ENCODE results near the gene TFCP2L1. TPM values are rescaled to one million over a fixed set of nuclear protein-coding genes. Genes with fewer than 3 reads are reported as not detected.

TFCP2L1 gene
- total RNA-seq, 1 donor from 2014 or later, result 0.05 TPM

DNA sequence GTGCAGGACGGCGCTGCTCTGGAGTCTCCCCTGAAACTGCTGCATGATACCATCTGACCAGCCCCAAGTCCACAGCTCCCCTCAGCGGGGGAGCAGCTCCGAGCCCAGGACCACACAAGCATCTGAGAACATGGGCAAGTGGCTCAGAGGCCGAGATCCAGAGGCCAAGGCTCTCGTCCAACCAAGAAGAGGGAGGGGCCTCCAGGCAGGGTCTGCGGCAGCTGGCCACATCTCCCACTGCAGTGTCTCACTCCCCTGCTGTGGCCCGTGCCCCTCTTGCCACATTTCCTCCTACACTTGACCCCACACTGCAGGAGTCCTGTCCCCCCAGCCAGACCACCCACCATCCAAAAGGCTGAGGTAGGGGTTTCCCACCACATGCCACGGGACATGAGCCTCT lies 50.2 kb downstream of the TFCP2L1 start:
- Histone ChIP-seq H3K4me1 (ENCODE audit: insufficient read depth, low read length) (peaks cover 8% of the 10 kb centered on the region), H3K36me3 (ENCODE audit: insufficient read depth, low read length) (no peaks in the 10 kb centered on the region), H3K9me3 (ENCODE audit: insufficient read depth, low read depth, low read length) (no peaks in the 10 kb centered on the region), H3K27me3 (ENCODE audit: insufficient read depth, low read length) (no peaks in the 10 kb centered on the region), H3K27ac (ENCODE audit: low read depth, low read length) (no peak overlapping the region), H3K79me2 (ENCODE audit: insufficient read depth, low read length) (no peaks in the 10 kb centered on the region), H4K20me1 (ENCODE audit: insufficient read depth, low read length) (no peaks in the 10 kb centered on the region), H3K4me3 (ENCODE audit: insufficient read depth, low read depth, low read length) (no peak overlapping the region), H3K4me2 (ENCODE audit: low read length) (no peak overlapping the region), H3K9ac (ENCODE audit: low read length) (no peak overlapping the region), H2AFZ (ENCODE audit: low read depth, low read length) (no peak overlapping the region)
- Mint-ChIP-seq H3K27ac (ENCODE audit: unreplicated experiment) (no peak overlapping the region), H3K4me3 (ENCODE audit: unreplicated experiment) (no peak overlapping the region), H3K27me3 (ENCODE audit: low read depth, unreplicated experiment) (peaks cover 61% of the 10 kb centered on the region), H3K36me3 (ENCODE audit: low read depth, unreplicated experiment) (no peaks in the 10 kb centered on the region), H3K9me3 (ENCODE audit: unreplicated experiment) (no peaks in the 10 kb centered on the region), H3K4me1 (ENCODE audit: low read depth, unreplicated experiment) (no peaks in the 10 kb centered on the region)
- FAIRE-seq (no peak), DNase-seq (ENCODE audit: low read depth) (no peak)
- TF ChIP-seq EZH2 (IDR thresholded peaks at IDR 0.05; ENCODE audit: insufficient read depth, low read length), result no peak
- TF ChIP-seq, protein P1, sequence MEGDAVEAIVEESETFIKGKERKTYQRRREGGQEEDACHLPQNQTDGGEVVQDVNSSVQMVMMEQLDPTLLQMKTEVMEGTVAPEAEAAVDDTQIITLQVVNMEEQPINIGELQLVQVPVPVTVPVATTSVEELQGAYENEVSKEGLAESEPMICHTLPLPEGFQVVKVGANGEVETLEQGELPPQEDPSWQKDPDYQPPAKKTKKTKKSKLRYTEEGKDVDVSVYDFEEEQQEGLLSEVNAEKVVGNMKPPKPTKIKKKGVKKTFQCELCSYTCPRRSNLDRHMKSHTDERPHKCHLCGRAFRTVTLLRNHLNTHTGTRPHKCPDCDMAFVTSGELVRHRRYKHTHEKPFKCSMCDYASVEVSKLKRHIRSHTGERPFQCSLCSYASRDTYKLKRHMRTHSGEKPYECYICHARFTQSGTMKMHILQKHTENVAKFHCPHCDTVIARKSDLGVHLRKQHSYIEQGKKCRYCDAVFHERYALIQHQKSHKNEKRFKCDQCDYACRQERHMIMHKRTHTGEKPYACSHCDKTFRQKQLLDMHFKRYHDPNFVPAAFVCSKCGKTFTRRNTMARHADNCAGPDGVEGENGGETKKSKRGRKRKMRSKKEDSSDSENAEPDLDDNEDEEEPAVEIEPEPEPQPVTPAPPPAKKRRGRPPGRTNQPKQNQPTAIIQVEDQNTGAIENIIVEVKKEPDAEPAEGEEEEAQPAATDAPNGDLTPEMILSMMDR (IDR thresholded peaks at IDR 0.05; ENCODE audit: insufficient read depth, low read depth, low read length), result no peak

DNA sequence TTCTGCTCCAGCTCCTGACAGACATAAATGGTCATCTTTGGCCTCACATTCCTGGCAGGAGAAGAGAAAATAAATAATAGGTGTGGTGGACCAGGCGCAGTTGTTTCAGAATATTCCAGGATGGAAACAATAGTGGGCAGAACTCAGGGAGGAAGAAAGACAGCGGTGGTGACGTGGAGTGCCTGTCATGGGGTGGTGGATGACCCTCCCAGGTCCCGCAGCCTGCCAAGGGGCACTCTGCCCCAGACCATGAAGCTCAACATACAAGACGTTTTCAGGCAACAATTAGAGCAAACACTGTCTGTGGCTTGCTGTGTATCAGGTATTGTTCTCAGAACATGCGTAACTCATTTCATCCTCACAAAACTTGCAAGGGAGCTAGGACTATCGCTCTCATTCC lies 50.9 kb downstream of the TFCP2L1 start:
- TF ChIP-seq, protein P1 (IDR thresholded peaks at IDR 0.05; ENCODE audit: insufficient read depth, low read depth, low read length), result no peak
- TF ChIP-seq EZH2 (IDR thresholded peaks at IDR 0.05; ENCODE audit: insufficient read depth, low read length), result no peak
- peaks cover 8% of the 10 kb centered on the region for H3K4me1 ChIP-seq (ENCODE audit: insufficient read depth, low read length)
- H3K36me3 ChIP-seq (ENCODE audit: insufficient read depth, low read length), result no peaks in the 10 kb centered on the region
- no peak overlapping the region for H2AFZ ChIP-seq (ENCODE audit: low read depth, low read length)
- no peaks in the 10 kb centered on the region for H3K9me3 ChIP-seq (ENCODE audit: insufficient read depth, low read depth, low read length)
- FAIRE-seq, result no peak
- H4K20me1 ChIP-seq (ENCODE audit: insufficient read depth, low read length), result no peaks in the 10 kb centered on the region
- H3K4me3 Mint-ChIP-seq (ENCODE audit: unreplicated experiment), result no peak overlapping the region
- no peaks in the 10 kb centered on the region for H3K79me2 ChIP-seq (ENCODE audit: insufficient read depth, low read length)
- H3K27me3 Mint-ChIP-seq (ENCODE audit: low read depth, unreplicated experiment), result peaks cover 59% of the 10 kb centered on the region
- H3K27ac ChIP-seq (ENCODE audit: low read depth, low read length), result no peak overlapping the region
- H3K4me2 ChIP-seq (ENCODE audit: low read length), result no peak overlapping the region
- no peaks in the 10 kb centered on the region for H3K4me1 Mint-ChIP-seq (ENCODE audit: low read depth, unreplicated experiment)
- DNase-seq (ENCODE audit: low read depth), result no peak
- H3K27ac Mint-ChIP-seq (ENCODE audit: unreplicated experiment), result no peak overlapping the region
- no peaks in the 10 kb centered on the region for H3K9me3 Mint-ChIP-seq (ENCODE audit: unreplicated experiment)
- no peak overlapping the region for H3K9ac ChIP-seq (ENCODE audit: low read length)
- H3K27me3 ChIP-seq (ENCODE audit: insufficient read depth, low read length), result no peaks in the 10 kb centered on the region
- no peak overlapping the region for H3K4me3 ChIP-seq (ENCODE audit: insufficient read depth, low read depth, low read length)
- H3K36me3 Mint-ChIP-seq (ENCODE audit: low read depth, unreplicated experiment), result no peaks in the 10 kb centered on the region

DNA sequence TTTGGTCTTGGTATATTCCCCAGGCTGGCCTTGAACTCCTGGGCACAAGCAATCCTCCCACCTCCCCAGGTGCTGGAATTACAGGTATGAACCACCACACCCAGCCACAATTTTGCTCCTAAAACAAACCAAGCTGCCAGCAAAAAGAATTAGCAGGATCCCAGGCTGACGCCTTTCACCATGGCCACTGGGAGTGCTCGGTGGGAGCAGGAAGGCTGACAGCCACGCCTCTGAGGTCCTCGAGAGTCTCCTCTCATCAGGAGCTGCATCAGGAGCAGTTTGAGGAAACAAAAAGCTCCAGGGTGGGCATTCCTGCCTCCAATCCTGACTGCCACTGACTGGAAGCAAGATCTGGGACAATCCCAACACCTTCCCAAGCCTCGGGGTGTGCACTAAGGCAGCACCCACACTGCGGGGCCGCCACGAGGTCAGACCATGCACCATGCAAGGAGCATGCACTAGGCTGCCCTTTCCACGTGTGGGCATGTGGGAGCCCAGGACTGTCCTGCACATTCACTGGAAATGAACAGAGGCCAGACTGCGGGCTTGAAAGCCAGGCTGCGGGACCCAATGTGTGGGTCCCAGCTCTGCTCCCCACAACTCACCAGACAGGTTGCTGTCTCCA lies 51.4 kb downstream of the TFCP2L1 start:
- TF ChIP-seq, protein P1 (IDR thresholded peaks at IDR 0.05; ENCODE audit: insufficient read depth, low read depth, low read length), result no peak
- no peak for TF ChIP-seq EZH2 (IDR thresholded peaks at IDR 0.05; ENCODE audit: insufficient read depth, low read length)
- H3K27ac Mint-ChIP-seq (ENCODE audit: unreplicated experiment), result no peak overlapping the region
- no peaks in the 10 kb centered on the region for H3K36me3 Mint-ChIP-seq (ENCODE audit: low read depth, unreplicated experiment)
- no peaks in the 10 kb centered on the region for H3K4me1 Mint-ChIP-seq (ENCODE audit: low read depth, unreplicated experiment)
- H3K27me3 Mint-ChIP-seq (ENCODE audit: low read depth, unreplicated experiment), result peaks cover 62% of the 10 kb centered on the region
- Histone ChIP-seq H3K36me3 (ENCODE audit: insufficient read depth, low read length) (no peaks in the 10 kb centered on the region), H4K20me1 (ENCODE audit: insufficient read depth, low read length) (no peaks in the 10 kb centered on the region), H3K4me2 (ENCODE audit: low read length) (no peak overlapping the region), H3K4me3 (ENCODE audit: insufficient read depth, low read depth, low read length) (no peak overlapping the region), H3K27me3 (ENCODE audit: insufficient read depth, low read length) (no peaks in the 10 kb centered on the region), H2AFZ (ENCODE audit: low read depth, low read length) (no peak overlapping the region), H3K27ac (ENCODE audit: low read depth, low read length) (no peak overlapping the region), H3K79me2 (ENCODE audit: insufficient read depth, low read length) (no peaks in the 10 kb centered on the region), H3K9ac (ENCODE audit: low read length) (no peak overlapping the region), H3K4me1 (ENCODE audit: insufficient read depth, low read length) (peaks cover 8% of the 10 kb centered on the region), H3K9me3 (ENCODE audit: insufficient read depth, low read depth, low read length) (no peaks in the 10 kb centered on the region)
- H3K4me3 Mint-ChIP-seq (ENCODE audit: unreplicated experiment), result no peak overlapping the region
- DNase-seq (ENCODE audit: low read depth) (no peak), FAIRE-seq (no peak)
- no peaks in the 10 kb centered on the region for H3K9me3 Mint-ChIP-seq (ENCODE audit: unreplicated experiment)
